Caki2 (cell line): ENCODE data around the gene ZCCHC8. TPM values are rescaled to one million over a fixed set of nuclear protein-coding genes. Genes with fewer than 3 reads are reported as not detected.

Source experiments
- DNase-seq: peaks from one replicate; pipeline ENCODE4 v3.0.0-alpha.2; 2015; ENCODE audit warnings: low read depth
- in situ Hi-C: cut with HindIII; loops from 2 replicates; pipeline ENCODE4 v1.10.0; 2016; ENCODE audit warnings: low sequenced_read_pairs, low pct_unique_long_range_greater_than_20kb, mixed read lengths
- total RNA-seq: library from RNA; depleted of rRNA; stranded (reverse); fragments of >200 nt; shearing (Covaris generic); gene quantifications from 2 replicates; pipeline ENCODE4 v1.2.3, GENCODE V29; 2014; ENCODE audit warnings: low replicate concordance; rRNA removed

Gene ZCCHC8
- total RNA-seq: 12.9 and 16.5 TPM in 2 replicates

DNA sequence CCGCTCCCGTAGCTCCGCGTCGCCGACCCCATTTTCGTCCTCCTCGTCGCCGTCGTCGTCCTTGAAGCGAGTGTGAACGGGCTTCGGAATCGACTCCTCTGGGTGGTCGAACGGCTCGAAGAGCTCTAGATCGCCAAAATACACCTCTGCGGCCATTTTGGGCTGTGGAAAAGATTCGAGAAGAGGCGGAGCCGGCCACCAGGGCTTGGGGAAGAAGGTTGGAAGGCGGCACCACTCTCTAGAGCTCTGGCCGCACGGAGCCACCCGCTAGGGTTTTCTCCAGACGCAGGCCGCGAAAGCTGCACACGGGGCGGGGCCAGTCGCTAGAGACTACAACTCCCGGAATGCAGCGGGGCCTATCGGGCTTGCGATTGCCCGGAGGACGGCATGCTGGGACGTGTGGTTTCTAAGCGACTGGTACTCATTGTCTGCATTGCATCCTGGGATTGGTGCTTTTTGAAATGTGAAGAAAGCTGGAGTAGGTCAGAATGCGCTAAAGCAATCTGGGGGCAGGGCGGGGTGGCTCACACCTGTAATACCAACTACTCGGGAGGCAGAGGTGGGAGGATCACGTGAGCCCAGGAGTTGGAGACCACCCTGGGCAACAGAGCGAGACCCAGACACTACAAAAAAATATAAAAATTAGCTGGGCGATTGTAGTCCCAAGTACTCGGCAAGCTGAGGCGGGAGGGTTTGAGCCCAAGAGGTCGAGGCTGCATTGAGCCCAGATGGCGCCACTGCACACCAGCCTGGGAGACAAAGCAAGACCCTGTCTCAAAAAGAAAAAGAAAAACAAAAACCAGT, at the start of gene ZCCHC8:
Gene ZCCHC8, minus strand, starts transcription at position 248 of the 804 bp plus-strand sequence. Its CDS starts 92 bp downstream, at position 156.
- DNase-seq: peak; percentile 98
- in situ Hi-C loops: no loop called here

DNA sequence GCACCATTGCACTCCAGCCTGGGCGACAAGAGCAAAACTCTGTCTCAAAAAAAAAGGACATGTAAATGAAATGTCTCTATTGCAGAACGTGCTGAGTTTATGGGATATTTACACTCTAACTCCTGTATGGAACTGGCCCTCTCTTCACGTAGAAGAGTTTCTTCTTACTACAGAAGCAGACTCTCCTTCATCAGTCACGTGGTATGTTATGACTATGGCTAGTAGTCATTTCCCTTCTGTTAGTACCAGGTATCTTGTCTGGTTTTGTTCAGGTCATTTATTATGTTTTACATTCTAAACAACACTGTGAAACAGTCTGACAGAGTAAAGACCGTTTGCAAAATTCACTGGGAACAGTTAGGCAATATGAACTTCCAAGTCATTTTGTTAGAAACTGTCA, 46.6 kb upstream of the ZCCHC8 start:
- in situ Hi-C loops: loop anchor here (25.0 kb wide), 1 partner anchor 215 kb away; the partner anchor contains the start of genes CCDC62 and DENR
- no peak for DNase-seq

DNA sequence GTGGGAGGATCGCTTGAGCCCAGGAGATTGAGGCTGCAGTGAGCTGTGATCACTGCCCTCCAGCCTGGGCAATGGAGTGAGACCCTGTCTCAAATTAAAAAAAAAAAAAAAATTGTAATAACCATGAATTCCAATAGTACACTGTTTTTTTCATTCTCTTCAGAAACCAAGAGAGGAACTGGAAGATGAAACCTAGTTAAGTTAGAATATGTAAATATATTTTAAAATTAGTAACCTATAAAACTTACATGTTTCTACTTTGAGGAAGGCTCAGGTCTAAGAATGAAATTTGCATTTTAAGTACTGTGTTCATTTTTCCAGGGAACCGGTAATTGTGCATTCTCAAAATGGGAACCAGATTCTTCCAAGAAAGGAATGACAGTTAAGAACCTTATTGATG, 45.1 kb upstream of the ZCCHC8 start:
- in situ Hi-C loops: loop anchor here (25.0 kb wide), 1 partner anchor 216 kb away; the partner anchor contains the start of genes CCDC62 and DENR
- no peak for DNase-seq

DNA sequence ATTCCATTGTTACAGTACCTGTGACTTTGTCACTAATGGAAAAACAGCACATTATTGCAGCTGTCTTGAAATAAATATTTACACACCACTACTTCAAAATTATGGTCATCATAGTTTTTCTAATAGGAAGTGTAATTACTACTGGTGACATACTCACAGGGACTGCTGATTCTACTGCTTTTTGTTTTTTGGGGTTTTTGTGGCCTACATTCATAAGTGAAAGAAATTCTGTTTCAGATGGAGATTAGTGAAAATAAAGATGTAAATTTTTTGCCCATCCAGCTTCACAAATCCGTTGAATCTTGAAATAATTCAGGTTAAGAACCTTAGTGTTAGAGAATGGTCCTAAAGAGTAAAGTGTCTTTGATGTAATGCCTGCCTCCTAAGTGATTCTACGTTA, 43.8 kb upstream of the ZCCHC8 start:
- no peak for DNase-seq
- in situ Hi-C loops: loop anchor here (25.0 kb wide), 1 partner anchor 218 kb away; the partner anchor contains the start of genes CCDC62 and DENR

DNA sequence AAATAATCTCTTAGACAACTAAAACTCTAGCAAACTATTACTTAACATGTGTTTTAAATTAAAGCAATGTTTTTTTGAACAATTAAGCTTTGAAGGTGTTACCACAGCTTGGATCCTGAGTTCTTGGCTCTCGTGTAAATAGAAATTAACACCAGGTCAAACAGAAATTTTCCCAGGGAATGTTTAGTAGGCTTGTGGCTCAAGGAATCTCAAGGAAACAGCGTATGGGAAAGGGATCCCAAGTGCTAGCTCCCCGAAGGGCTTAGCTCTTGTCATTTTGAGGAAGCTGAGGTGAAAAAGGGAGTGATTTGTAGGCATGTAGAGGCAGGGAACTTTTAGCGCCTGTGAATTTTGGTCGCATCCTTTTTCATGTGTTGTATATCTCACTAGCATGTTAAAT, 37.8 kb upstream of the ZCCHC8 start:
- in situ Hi-C loops: loop anchor here (25.0 kb wide), 1 partner anchor 224 kb away; the partner anchor contains the start of genes CCDC62 and DENR
- DNase-seq: no peak

DNA sequence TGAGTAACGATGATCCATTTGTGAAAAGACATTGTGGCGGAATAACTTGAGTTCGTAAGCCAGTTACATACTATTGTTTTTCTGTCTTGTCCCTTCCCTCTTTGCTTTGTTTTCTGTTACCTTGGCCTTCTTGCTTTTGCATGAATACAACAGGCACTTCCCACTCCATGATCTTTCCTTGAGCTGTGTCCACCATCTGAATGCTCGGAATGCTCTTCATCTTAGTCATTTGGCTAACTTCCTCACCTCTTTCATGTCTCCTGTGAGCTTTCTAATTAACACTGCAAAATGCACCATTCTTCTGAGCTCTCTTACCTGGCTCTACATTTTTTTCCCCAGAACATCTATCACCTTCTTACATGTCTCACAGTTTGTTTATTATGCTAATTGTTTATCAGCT, 36.3 kb upstream of the ZCCHC8 start:
- DNase-seq: no peak
- in situ Hi-C loops: loop anchor here (25.0 kb wide), 1 partner anchor 225 kb away; the partner anchor contains the start of genes CCDC62 and DENR

DNA sequence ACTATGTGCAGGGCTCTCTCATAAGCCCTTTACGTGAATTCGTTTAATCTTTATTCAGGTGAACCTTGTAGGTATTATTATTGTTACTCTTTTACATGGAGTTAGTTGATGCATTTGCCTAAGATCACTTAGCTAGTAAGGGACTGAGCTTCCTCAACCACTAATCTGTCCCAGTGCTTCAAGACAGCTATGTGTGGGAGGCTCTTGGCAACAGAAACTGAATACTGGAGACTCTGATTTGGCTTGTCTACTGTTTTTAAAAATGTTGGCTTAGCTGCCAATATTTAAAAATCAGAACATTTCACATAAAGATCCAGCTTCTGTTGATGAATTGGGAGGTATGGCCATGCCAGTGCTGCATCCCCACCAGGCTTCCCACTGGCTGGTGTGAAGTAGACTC, 33.1 kb upstream of the ZCCHC8 start:
- DNase-seq: no peak
- in situ Hi-C loops: loop anchor here (25.0 kb wide), 1 partner anchor 228 kb away; the partner anchor contains the start of genes CCDC62 and DENR

GRCh38 chr12:122528992-122529391, 28.3 kb upstream of the ZCCHC8 start:
- no peak for DNase-seq
- in situ Hi-C loops: loop anchor here (25.0 kb wide), 1 partner anchor 233 kb away; the partner anchor contains the start of genes CCDC62 and DENR

- in situ Hi-C loops: loop anchor here (25.0 kb wide), 1 partner anchor 234 kb away; the partner anchor contains the start of genes CCDC62 and DENR
- no peak for DNase-seq
These were observed 27.9 kb upstream of the ZCCHC8 start for GRCh38 chr12:122528582-122528981.

- DNase-seq: no peak
- in situ Hi-C loops: loop anchor here (25.0 kb wide), 1 partner anchor 235 kb away; the partner anchor contains the start of genes CCDC62 and DENR
These were observed 26.8 kb upstream of the ZCCHC8 start for GRCh38 chr12:122527478-122527944.

GRCh38 chr12:122526683-122527477, 26.1 kb upstream of the ZCCHC8 start, which contains the start of the genes KNTC1 and RSRC2:
KNTC1 (plus strand) TSS chr12:122527249; CDS start chr12:122530064, 2,815 bp downstream.
RSRC2 (minus strand) TSS chr12:122526936; CDS start chr12:122526853, 83 bp downstream.
- in situ Hi-C loops: loop anchor here (25.0 kb wide), 1 partner anchor 235 kb away; the partner anchor contains the start of genes CCDC62 and DENR
- DNase-seq: peak; percentile 100

DNA sequence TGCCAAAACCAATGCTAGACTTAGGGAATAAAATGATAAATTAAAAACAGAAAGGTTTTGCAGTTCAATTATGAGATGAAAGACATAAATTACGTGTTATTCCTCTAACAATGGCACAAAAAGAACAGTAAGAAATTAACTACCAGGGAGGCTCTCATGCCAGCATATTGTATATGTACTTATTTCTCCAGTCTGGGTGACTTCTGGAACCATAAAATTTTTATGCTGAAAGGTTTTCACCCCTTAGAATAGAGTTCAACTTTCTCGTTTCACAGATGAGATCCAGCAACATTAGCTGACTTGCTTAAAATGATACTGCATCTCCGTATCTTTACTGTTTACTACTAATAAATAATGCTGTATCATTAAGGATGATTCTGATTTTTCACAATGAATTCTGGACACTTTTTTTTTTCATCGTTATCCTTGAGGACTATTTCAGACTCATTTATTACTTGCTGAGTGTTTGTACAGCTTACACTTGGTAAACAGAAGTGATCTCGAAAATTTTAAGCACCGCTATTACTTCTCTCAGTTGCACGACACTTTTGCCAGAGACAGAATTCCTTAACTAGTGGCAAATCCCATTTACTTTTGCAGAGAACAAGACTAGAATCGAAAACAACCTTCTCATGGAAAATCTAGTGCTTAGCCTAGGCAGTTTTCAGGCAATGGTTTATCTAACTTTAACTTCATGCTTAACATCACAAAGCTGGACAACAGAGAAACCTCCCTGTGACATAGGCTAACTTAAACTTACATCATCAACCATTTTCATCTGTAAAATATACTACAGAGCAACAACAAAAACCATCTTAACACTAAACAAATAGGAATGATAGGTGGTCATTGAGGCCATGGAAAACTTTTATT, 23.4 kb upstream of the ZCCHC8 start:
- no peak for DNase-seq
- in situ Hi-C loops: no loop called here

DNA sequence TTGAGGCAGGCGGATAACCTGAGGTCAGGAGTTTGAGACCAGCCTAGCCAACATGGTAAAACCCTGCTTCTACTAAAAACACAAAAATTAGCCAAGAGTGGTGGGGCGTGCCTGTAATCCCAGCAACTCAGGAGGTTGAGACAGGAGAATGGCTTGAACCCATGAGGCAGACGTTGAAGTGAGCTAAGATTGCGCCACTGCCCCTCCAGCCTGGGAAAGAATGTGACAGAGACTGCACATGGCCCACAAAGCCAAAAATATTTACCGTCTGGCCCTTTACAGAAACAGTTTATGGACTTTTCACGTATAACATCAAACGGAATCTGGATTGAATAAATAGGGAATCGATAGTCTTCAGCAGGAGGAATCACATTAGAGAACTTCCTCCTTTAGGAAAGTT, 22.5 kb upstream of the ZCCHC8 start:
- no peak for DNase-seq
- in situ Hi-C loops: no loop called here

DNA sequence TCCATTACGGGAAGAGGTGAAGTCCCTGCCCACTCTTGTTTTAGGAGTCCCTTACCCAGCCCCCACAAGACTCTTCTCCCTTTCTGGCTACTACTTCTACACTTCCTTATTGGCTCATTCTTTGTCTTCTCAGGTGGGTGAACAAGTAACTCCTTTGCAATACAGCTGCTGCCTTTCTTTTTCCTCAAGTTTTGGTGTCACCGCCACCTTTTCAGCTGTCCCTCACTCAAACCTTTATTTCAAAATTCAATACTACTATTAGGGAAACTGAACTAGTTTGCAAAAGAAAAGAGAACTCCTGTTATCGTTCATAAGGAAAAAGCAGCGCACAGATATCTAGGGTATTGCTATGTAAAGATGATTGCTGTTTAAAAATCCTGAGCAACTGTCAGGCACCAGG, 19.9 kb upstream of the ZCCHC8 start:
- DNase-seq: no peak
- in situ Hi-C loops: no loop called here

DNA sequence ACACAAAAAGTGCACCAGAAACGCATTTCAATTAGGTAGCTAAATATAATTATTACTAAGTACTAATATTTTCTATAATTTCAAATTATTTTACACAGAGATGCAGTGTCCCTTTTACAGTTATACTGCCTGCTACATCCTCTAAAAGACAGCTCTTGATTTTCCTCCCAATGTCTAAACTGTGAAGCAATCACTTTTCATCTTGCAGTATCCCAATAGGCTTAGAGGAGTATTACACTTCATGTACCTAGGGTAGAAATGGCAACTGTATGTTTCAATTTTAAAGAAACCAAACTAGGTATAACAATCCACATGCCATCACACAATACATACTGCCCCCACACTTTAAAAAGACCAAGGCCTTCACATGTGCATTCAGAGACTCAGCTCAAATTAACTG, 18.7 kb upstream of the ZCCHC8 start:
- DNase-seq: no peak
- in situ Hi-C loops: no loop called here

DNA sequence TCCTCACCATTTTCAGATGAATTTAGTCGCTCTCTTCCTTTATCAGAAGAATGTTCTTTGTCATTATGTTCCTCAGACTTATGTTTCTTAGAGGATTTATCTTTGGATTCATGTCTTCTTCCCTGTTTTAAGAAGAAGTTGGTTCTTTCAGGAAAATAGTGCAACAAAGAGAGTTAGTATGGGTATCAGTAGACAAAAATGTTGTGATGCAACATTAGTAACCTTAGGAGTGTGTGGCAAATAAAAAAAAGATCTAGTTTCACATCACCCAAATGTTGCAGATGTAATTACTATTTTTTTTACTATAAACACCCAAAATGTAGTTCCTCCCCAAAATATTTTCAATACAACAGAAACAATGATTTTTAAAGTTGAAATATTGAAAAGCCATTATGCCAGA, 18.2 kb upstream of the ZCCHC8 start:
- DNase-seq: no peak
- in situ Hi-C loops: no loop called here

DNA sequence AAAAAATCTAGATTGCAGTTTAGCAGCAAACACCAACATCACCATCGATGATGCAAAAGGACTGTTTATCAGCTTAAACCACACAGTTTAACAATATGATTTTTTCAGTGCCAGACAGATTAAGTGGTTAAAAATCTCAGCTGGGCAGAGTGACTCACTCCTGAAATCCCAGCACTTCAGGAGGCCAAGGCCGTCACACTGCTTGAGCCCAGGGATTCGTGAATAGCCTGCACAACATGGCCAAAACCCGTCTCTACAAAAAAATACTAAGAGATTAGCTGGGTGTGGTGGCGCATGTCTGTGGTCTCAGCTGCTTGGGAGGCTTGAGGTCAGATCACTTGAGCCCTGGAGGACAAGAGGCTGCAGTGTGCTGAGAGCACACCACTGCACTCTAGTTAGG, 17.1 kb upstream of the ZCCHC8 start:
- in situ Hi-C loops: no loop called here
- peak; percentile 82 for DNase-seq
